GM18861 (cell line): ENCODE results near the gene SCN11A.
A peak's percentile ranks its signal among the peaks of the same experiment; 100 is the strongest.
"Not testable (repeated sequence)": the region's sequence is repeated elsewhere in the genome, so short reads cannot be mapped to it uniquely, and the experiment has no call there.

Experiments used
- ATAC-seq: cut with Tn5 transposase; IDR thresholded peaks from one replicate; pipeline ENCODE4 v1.9.1; 2021; ENCODE audit not compliant: unreplicated experiment

The SCN11A gene

DNA sequence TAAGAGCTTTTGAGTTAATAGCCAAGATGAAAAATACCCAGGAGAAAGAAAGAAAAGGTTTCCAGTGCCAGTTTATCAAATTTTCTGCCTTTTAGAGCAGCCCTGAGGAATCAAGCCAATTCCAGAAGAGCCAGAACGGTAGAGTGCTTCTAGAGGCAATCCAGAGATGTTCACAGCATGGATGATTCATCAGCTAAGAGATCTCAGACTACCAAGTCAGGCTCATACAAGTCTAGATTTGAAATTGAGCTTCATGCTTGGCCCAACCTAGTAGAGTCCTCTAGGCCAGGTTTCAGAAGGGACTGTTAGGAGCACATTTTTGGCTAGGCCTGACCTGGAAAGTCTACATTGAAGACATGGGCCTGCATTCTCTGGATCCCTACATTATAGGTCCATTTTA is 15.5 kb upstream of the SCN11A start:
- no peak for ATAC-seq

DNA sequence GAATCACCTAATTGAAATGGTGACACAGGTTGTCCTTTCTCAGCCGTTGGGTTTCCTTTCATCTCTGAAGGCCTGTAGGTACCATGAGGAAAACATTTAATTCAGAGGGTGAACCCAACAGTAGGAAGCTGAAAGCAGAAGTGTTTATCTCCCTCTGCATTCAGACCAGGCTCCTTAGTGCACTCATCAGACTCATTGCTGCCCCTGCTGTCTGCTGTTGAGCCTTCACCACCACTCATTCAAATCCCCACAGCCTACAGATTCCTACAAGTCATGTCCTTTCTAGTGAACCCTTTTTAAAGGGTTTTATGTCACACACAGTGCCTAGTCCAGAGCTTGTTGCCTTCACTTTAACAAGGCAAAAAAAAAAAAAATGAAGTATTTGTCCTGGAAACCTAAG is 13.5 kb upstream of the SCN11A start:
- peak; percentile 95 for ATAC-seq

DNA sequence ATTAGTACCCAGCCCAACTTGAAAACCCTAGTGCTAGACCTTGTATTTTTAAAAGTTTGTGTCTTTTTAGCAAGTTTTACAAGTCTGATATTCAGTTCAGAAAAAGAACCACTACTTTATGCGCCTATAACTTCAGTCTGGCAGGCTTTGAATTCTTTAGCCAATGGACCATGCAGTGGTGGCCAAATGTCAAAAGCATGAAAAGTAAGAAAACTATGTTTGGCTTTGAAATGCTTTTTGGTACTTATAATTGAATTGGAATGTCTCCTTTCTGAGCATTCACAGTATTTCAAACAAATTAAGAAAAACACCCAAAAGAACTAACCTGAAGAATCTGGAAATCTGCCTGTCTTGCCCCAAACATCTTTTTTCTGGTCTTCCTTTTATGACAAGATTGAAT is 12.9 kb upstream of the SCN11A start:
- ATAC-seq, result no peak

DNA sequence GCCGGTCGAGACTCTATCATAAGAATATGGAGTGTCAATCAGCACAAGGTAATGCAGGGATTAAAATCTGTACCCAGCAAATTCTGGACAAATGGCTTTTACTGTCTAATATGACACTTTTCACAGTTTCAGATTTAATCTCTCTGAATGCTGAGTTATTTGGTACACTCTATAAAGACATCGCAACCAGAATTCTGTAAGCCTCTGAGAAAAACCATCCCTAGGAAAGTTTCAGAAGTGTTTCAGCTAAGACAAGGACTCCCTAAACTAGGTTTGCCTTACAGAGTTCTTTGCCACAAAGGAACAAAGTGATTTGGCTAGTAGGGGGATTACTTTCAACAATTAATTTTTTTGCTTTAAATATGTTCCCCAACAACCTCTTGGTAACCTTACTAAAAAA is 11.4 kb upstream of the SCN11A start:
- no peak for ATAC-seq

DNA sequence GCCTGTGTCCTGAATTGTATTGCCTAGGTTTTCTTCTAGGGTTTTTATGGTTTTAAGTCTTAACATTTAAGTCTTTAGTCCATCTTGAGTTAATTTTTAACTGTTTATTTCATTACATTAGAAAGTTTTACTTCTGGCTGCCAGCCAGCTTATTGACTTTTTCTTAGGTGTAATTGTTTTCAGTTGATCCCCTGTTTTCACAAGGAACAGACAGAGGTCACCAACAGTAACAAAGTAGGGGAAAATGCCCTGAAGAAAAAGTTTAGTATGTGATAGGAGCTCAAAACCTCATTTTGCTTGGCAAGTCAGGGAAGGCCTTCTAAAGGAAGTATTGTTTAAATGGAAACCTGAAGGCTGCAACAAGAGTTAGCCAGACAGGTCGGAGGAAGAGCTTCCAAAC is 10.4 kb upstream of the SCN11A start:
- no peak for ATAC-seq

DNA sequence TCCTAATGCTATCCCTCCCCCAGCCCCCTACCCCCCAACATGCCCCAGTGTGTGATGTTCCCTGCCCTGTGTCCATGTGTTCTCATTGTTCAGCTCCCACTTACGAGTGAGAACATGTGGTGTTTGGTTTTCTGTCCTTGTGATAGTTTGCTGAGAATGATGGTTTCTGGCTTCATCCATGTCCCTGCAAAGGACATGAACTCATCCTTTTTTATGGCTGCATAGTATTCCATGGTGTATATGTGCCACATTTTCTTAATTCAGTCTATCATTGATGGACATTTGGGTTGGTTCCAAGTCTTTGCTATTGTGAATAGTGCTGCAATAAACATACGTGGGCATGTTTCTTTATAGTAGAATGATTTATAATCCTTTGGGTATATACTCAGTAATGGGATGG is 9.5 kb upstream of the SCN11A start:
- ATAC-seq, result not testable (repeated sequence)

DNA sequence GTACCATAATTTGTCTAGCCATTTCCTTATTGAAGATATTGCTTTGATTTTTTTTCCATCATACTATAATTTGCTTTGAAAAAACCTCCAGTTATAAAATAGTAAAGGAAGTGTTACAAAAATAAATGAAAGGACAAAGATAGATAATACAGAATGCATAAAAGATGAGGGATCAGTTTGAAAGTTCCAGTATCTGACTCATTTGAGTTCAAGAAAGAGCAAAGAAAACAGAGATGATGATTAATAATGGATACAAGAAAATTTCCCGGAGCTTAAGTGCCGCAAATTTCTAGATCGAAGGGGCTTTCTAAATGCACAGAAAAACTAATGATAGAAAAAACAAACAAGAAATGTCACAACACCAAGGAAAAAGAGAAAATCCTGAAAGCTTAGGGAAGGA is 4.4 kb upstream of the SCN11A start:
- no peak for ATAC-seq

DNA sequence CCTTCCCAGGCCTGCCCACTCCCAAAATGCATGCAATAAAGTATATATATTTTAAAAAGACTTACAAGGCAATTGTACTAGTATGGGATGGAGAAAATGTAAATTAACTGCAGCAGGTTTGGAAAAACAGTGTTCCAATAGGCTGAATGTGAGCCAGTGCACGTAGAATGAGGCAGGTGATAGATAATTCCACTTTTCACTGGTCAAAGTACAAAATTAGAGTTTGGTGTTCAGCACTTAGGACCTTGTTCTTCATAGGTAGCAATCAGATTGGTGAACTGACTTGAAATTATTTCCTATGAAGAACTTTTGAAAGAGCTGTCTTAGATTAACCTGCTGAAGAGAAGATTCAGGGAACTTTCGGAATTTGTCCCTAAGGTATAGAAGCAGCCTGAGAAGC is 2.0 kb upstream of the SCN11A start:
- no peak for ATAC-seq

DNA sequence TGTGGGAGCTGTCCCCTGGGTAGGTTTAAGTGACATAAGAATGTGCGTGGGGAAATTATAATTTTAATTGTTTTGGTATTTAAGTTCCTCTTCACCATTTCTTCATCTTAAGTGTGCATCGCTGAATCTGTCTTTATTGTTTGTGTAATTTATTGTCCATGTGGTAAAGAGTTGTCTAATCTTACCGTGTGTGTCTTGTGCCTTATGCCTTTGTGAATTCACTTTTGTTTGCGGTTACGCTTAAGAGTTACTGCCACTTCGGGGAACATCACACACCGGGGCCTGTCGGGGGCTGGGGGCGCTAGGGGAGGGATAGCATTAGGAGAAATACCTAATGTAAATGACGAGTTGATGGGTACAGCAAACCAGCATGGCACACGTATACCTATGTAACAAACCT is 839 bp upstream of the SCN11A start:
- no peak for ATAC-seq

DNA sequence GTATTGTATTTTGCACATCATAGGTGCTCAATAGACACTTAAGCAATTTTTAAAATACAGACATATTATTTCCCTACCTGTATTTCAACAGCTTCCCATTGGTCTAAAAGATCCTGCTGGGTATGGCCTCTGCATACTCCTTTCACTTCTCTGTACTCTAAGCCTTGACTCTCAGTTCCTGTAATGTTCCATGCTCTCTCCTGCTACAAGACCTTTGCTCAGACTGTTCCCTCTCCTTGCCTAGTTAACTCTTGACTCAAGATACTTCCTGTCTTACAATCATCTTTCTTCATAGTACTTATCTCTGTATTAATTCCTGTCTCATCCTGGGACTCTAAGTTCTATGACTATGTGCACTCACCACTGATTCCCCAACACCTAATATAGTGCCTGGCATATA is 1.7 kb downstream of the SCN11A start:
- no peak for ATAC-seq

DNA sequence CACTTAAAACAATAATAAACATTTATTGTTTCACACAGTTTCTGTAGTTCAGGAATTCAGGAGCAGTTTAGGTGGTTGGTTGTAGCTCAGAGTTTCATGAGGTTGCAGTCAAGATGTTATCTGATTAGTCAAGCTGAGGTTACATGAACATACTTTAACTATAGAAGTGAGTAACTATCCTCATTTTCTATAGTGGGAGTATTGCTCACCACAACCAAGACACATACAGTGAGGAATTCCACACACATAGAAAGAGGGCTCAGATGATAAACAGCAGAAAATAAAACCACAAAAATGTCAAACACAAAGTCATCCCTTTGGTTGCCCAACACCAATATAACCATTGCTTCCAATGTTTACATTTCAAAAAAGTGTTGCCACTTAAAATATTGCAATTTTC is 13.6 kb downstream of the SCN11A start:
- ATAC-seq, result no peak

DNA sequence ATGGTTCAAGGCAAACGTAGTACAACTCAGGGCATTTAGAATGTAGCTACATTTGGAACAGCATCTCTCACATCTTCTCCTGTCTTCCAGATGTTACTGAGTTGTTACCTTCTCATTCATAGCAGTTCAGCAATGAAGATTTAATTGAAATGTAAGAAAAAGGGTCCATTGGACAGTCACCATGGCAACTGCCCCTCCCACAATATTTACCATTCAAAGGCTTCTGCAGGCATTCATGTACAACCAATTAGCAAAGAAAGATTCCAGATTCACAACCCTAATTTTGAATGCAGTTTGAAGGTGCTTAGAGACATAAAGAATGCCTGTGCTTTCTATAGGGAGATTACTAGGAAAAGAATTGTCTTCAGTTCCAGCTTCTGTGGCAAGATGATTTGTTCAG is 22.2 kb downstream of the SCN11A start:
- ATAC-seq, result no peak

DNA sequence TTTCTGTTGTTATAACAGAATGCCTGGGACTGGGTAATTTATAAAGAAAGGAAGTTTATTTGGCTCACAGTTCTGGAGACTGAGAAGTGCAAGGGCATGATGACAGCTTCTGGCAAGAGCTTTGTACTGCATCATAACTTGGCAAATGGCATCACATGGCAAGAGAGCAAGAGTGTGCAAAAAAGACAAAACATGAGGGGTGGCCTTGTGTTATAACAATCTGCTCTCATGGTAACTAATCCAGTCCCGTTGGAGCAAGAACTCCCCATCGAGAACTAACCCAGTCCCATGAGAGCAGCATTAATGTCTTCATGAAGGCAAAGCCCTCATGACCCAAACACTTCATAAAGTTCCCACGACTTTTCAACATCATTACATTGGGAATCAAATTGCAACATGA is 23.2 kb downstream of the SCN11A start:
- ATAC-seq, result no peak

DNA sequence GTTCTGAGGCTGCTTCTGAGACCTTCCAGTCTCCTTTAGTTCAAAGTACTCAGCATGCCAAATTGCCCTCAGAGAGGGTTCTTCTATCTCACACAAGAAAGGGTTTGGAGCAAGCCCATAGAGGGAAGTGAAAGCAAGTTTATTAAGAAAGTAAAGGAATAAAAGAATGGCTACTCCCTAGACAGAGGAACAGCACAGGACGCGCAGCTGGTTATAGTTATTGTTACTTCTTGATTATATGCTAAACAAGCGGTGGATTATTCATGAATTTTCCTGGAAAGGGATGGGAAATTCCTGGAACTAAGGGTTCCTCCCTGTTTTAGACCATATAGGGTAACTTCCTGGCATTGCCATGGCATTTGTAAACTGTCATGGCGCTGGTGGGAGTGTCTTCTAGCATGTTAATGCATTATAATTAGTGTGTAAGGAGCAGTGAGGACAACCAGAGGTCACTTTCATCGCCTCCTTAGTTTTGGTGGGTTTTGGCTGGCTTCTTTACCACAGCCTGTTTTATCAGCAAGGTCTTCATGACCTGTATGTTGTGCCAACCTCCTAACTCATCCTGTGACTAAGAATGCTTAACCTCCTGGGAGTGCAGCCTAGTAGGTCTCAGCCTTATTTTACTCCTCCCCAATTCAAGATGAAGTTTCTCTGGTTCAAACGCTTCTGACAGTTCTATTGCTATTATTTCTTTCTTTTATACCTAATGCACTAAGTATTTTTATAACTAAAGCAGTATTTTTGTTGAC is 26.3 kb downstream of the SCN11A start:
- no peak for ATAC-seq

DNA sequence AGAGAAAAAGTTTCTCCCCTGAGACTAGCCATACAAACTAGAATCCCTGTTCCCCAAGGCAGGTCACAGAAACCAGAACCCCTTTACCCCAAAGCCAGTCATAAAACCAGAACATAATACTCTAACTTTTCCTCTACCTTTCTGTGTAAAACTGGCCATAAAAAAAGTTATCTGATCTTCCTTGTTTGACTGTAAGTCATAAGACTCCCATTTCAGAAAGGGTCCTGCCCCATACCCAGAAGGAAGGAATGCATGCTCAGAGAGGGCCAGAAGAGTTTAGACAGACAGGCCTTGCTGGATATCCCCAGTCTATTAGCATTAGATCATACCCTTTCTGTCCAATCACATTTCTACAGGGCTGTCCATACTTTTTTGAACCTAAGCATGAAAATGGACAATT is 27.2 kb downstream of the SCN11A start:
- no peak for ATAC-seq

DNA sequence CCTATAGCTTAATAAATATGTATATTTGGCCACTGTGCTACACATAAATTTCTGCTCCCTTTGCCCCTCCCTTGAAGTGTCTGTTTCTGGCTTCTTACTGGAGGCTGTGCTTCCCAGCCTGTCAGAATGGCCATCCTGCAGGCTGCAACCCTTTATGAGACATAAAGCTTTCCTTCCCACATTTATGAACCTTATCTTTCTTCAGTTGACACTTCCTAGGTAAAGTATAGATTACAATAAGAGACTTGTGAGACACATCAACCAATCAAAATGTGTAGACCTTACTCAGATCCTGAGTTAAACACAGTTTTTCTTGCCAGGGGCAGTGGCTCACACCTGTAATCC is 29.5 kb downstream of the SCN11A start:
- ATAC-seq, result no peak

DNA sequence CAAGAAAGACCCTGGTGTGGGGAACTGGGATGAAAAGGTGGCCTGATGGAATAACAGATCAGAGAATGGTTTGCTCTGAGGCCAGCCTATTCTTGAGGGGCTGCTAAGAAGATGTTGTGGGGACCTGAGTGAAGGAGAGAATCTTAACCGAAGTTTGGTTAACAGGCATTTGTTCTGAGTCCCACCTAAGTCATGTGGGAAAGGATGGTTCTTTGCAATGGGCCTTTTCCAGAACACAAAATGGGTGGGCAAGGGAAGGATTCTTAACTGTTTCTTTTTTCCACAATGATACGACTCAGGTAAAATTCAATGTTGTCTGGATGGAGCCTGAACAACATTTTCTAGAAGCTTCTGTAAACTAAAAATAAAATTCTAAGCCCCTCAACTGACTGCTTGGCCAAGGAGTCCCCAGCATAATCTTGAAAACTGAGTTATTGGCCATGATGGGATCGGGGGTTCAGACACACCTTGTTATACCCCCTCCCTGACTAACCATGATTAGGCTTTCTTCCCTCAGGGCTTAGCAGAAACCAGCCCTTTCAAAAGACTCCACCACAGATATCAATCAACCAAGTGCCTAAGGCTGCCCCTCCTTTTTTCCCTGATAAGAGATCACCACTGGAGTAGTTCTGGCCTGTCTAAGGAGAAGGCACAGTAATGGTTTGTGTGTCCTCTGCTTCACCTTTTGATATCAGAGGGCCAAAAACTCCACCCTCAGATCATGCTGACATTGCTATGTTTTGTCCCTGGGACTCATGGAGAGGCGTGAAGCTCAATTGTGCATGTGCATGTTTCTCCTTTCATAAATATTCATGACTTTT is 30.1 kb downstream of the SCN11A start:
- no peak for ATAC-seq

DNA sequence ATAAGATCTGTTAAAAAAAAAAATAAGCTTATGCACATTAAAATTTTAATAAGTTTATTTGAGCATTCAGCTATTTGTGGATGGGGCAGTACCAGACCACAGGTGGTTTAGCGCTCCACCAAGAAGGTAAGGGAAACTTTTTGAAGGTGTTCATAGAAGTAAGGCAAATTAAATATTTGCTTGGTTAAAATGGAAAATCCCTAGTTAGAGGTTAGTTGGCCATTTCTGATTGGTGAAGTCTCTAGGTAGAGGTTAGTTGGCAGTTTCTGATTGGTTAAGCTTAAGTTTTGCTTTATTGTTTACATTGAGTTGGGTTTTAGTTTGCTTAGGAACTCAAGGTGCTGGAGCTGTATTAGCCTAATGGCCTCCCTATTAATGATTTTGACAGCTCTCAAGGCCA is 30.7 kb downstream of the SCN11A start:
- ATAC-seq, result peak; percentile 77

DNA sequence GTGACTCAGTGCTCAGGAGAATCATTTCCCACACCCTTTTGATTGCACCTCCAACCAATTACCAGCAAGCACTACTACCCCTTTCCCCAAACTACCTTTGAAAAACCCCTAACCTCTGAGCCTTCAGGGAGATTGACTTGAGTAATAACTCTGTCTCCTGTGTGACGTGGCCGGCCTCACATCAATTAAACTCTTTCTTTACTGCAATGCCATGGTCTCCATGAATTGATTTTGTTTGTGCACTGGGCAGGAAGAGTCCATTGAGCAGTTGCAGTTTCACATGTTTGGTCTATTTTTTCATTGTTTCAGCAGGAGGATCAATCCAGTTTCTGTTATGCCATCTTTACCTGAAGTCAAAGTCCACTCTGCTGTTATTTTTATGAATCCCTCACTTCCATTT is 32.4 kb downstream of the SCN11A start:
- no peak for ATAC-seq

DNA sequence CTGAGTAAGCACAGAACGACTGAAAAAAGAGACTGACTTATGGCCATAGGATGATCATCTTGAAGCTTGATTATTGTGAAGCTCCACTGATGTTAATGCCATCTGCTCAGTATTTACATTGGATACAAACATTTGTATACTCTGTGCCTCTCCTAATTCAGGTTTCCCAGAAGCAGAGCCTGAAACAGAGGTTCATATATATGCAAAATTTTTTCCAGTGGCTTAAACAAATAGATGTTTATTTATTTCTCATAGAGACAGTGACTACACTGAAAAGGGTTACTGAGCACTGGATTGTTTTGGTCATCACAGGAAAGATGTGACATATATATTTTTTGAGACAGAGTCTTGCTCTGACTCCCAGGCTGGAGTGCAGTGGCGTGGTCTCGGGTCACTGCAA is 36.3 kb downstream of the SCN11A start:
- ATAC-seq, result no peak

DNA sequence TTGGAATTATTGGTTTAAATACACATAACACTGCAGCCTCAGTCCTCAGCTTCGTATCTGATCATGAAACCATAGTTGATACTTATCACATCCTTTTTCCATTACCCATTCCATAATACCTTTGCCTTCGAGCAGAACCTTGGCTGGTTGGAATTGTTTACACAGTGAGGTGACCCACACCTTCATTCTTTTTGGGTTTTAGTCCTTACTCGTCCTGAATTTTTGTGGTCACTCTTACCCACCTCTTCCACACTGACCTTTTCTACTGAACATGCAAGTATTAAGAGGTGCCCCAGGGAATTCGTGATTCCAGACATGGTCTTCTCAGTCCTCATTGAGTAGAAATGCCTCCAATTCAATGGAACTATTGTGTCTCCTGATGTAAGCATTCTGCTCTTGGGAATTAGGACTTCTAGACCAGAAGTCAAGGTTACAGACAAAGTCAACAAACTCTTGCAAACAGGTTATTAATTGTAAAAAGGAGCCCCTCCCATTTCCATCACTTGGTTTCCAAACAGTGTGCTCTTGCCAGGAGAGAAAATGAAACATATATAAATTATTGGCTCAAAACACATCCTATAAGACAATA is 37.7 kb downstream of the SCN11A start:
- ATAC-seq, result no peak

DNA sequence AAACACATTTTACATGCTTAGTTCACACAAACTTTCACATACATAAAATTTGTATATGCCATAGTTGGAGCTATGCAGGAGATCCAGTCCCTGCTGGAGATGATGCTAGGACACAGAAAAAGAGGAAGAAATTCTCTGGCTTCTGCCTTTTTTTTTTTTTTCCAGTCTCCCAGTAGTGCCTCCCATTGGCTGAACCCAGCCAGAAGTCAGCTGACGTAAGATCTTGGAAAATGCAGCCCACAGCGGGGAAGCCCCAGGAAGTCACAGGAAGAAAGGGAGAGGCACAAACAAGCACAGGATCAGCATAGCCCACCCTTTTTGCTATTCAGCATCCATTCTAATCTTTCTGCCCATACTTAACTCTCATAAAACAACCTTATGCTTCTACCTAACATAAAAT is 38.5 kb downstream of the SCN11A start:
- no peak for ATAC-seq
